GM12875 (cell line): Measurements from ENCODE around the gene LY9.

Experiments used
- H3K4me3 ChIP-seq: one replicate; pipeline ENCODE4 v1.5.1; 2011; ENCODE audit warnings: low read depth, low read length, control low read depth
- CTCF ChIP-seq: IDR thresholded peaks from 2 replicates; pipeline ENCODE4 v1.5.1; 2011; ENCODE audit warnings: low read depth, mild to moderate bottlenecking, control low read depth, inconsistent platforms, low read length, moderate library complexity, borderline replicate concordance; ENCODE audit not compliant: insufficient read depth

LY9 gene

GRCh38 chr1:160800645-160801408 is 4.9 kb downstream of the LY9 start:
- no peak for TF ChIP-seq CTCF
- H3K4me3 ChIP-seq, result no peak overlapping the region

GRCh38 chr1:160801836-160802580 is 6.0 kb downstream of the LY9 start:
- TF ChIP-seq CTCF, result no peak

GRCh38 chr1:160806109-160806665 is 10.2 kb downstream of the LY9 start:
- no peak overlapping the region for H3K4me3 ChIP-seq
- TF ChIP-seq CTCF, result no peak

More at GRCh38 chr1:160801836-160802580, 6.0 kb downstream of the LY9 start:
- no peak overlapping the region for H3K4me3 ChIP-seq

DNA sequence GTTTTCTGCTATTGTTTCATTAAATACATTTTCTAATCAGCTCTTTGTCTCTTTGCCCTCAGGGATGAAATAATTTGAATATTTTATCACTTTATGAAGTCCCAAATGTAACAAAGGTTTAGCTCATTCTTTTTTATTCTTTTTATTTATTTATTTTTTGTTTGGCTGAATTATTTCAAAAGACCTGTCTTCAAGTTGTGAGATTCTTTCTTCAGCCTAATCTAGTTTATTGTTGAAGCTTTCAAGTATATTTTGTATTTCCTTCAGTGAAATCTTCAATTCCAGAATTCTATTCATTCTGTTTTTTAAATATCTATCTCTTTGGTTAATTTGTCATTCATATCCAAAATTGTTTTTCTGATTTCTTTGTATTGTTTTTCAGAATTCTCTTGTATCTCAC is 10.8 kb downstream of the LY9 start:
- H3K4me3 ChIP-seq, result no peak overlapping the region
- TF ChIP-seq CTCF, result no peak

GRCh38 chr1:160807247-160807646 is 11.3 kb downstream of the LY9 start:
- no peak for TF ChIP-seq CTCF
- no peak overlapping the region for H3K4me3 ChIP-seq

GRCh38 chr1:160807738-160808137 is 11.8 kb downstream of the LY9 start:
- TF ChIP-seq CTCF, result 0 out of 2 replicates have a peak, but pooled peaks have one; percentile 2
- no peak overlapping the region for H3K4me3 ChIP-seq
